ENCODE measurements around the gene APP. TPM values are rescaled to one million over a fixed set of nuclear protein-coding genes. Genes with fewer than 3 reads are reported as not detected.
"Not testable (repeated sequence)": the region's sequence is repeated elsewhere in the genome, so short reads cannot be mapped to it uniquely, and the experiment has no call there.

The APP gene
- total RNA-seq, 1 experiment from 2014 or later = 169 TPM

- DNase-seq (ENCODE audit: low spot score) = no peak
These were observed 70.9 kb downstream of the APP start for GRCh38 chr21:26099610-26100219.

GRCh38 chr21:26098772-26099397, 71.7 kb downstream of the APP start:
- no peak for DNase-seq (ENCODE audit: low spot score)

GRCh38 chr21:26097475-26097874, 73.1 kb downstream of the APP start:
- DNase-seq (ENCODE audit: low spot score) = no peak

GRCh38 chr21:26096494-26097371, 73.8 kb downstream of the APP start:
- DNase-seq (ENCODE audit: low spot score) = no peak

GRCh38 chr21:26095131-26095530, 75.4 kb downstream of the APP start:
- no peak for DNase-seq (ENCODE audit: low spot score)

- DNase-seq (ENCODE audit: low spot score) = no peak
These were observed 77.4 kb downstream of the APP start for GRCh38 chr21:26093122-26093521.

- DNase-seq (ENCODE audit: low spot score) = no peak
These were observed 79.0 kb downstream of the APP start for GRCh38 chr21:26091480-26092018.

- DNase-seq (ENCODE audit: low spot score) = no peak
These were observed 80.8 kb downstream of the APP start for GRCh38 chr21:26089730-26090129.

GRCh38 chr21:26087223-26087918, 83.2 kb downstream of the APP start:
- DNase-seq (ENCODE audit: low spot score) = no peak

GRCh38 chr21:26085882-26086281, 84.7 kb downstream of the APP start:
- DNase-seq (ENCODE audit: low spot score) = no peak

- no peak for DNase-seq (ENCODE audit: low spot score)
These were observed 85.4 kb downstream of the APP start for GRCh38 chr21:26085127-26085526.

- no peak for DNase-seq (ENCODE audit: low spot score)
These were observed 88.0 kb downstream of the APP start for GRCh38 chr21:26082549-26082948.

- DNase-seq (ENCODE audit: low spot score) = not testable (repeated sequence)
These were observed 89.3 kb downstream of the APP start for GRCh38 chr21:26081175-26081760.

GRCh38 chr21:26080211-26080610, 90.4 kb downstream of the APP start:
- DNase-seq (ENCODE audit: low spot score) = no peak

- DNase-seq (ENCODE audit: low spot score) = no peak
These were observed 91.2 kb downstream of the APP start for GRCh38 chr21:26079366-26079765.

- DNase-seq (ENCODE audit: low spot score) = no peak
These were observed 93.0 kb downstream of the APP start for GRCh38 chr21:26077521-26077920.

GRCh38 chr21:26072666-26073615, 97.6 kb downstream of the APP start:
- DNase-seq (ENCODE audit: low spot score) = no peak

GRCh38 chr21:26070822-26071425, 99.6 kb downstream of the APP start:
- no peak for DNase-seq (ENCODE audit: low spot score)

- DNase-seq (ENCODE audit: low spot score) = no peak
These were observed 100.4 kb downstream of the APP start for GRCh38 chr21:26070121-26070520.

- no peak for DNase-seq (ENCODE audit: low spot score)
These were observed 101.8 kb downstream of the APP start for GRCh38 chr21:26068776-26069175.
